Tibial nerve (tissue), 3 donors: ENCODE measurements around the gene PON3.

Experiments
- CTCF ChIP-seq, 5 experiments: fragments of 200-600 bp in 3 of 5; fragments of 450-650 bp in 2 of 5; sonication (generic) in 3 of 5; IDR thresholded peaks; one replicate each; pipeline ENCODE4 v1.5.1; 2016 to 2019; ENCODE audit warnings: antibody characterized with exemption in 5 of 5, mild to moderate bottlenecking in 3 of 5, moderate library complexity in 2 of 5
- POLR2A ChIP-seq, 2 donors: fragments of 450-650 bp; IDR thresholded peaks; one replicate each; pipeline ENCODE4 v1.6.1; 2017; ENCODE audit warnings: antibody characterized with exemption in 2 of 2, mild to moderate bottlenecking in 2 of 2, moderate library complexity in 2 of 2

GRCh38 chr7:95312561-95312960 is 83.6 kb downstream of the PON3 start:
- TF ChIP-seq CTCF (IDR thresholded peaks at IDR 0.05) (no peak), POLR2A (IDR thresholded peaks at IDR 0.05) (no peak)
